Cardiac muscle cell (in vitro differentiated cells and primary cell): ENCODE results near the gene MCM3. TPM values are rescaled to one million over a fixed set of nuclear protein-coding genes. Genes with fewer than 3 reads are reported as not detected.
A peak's percentile ranks its signal among the peaks of the same experiment; 100 is the strongest.

Source experiments
- DNase-seq, 2 donors: peaks; one replicate each; pipeline versions ENCODE4 v3.0.0 to v3.0.0-alpha.2; 2010 to 2017; ENCODE audit warnings: low read depth in 1 of 2, low spot score in 1 of 2
- H3K27ac ChIP-seq: fragments of 200-600 bp; sonication (generic); 2 replicates; pipeline ENCODE4 v1.5.1; 2016
- H3K27me3 ChIP-seq: fragments of 200-600 bp; sonication (generic); 2 replicates; pipeline ENCODE4 v1.6.0; 2016; ENCODE audit warnings: control low read depth
- H3K36me3 ChIP-seq: fragments of 200-600 bp; sonication (generic); 2 replicates; pipeline ENCODE4 v1.5.1; 2016; ENCODE audit warnings: control low read depth
- H3K4me1 ChIP-seq: fragments of 200-600 bp; sonication (generic); 2 replicates; pipeline ENCODE4 v1.8.1; 2017; ENCODE audit warnings: low read depth, mild to moderate bottlenecking, mixed run types
- H3K4me3 ChIP-seq: fragments of 200-600 bp; sonication (generic); 2 replicates; pipeline ENCODE4 v1.5.1; 2016; ENCODE audit warnings: mild to moderate bottlenecking
- H3K9me3 ChIP-seq: fragments of 200-600 bp; sonication (generic); 2 replicates; pipeline ENCODE4 v1.5.1; 2017; ENCODE audit warnings: low read depth, mild to moderate bottlenecking, control low read depth
- CTCF ChIP-seq: IDR thresholded peaks from 2 replicates; pipeline ENCODE4 v1.5.1; 2012; ENCODE audit warnings: low read depth, mild to moderate bottlenecking, low read length
- polyA plus RNA-seq: library from polyadenylated mRNA; unstranded; fragments of >200 nt; fragmentation: Nextera tagmentation; extraction: Ambion mirVana; gene quantifications from 2 replicates; pipeline ENCODE4 v1.2.1, GENCODE V29; 2016
- total RNA-seq: library from RNA; depleted of rRNA; stranded (reverse); fragments of >200 nt; gene quantifications from 2 replicates; pipeline ENCODE4 v1.2.3, GENCODE V29; 2016

MCM3 gene
- total and polyA plus RNA-seq, 2 experiments from 2014 or later = 134 to 149 TPM

GRCh38 chr6:52276130-52276529 lies 8.4 kb downstream of the MCM3 start:
- DNase-seq = no peak

GRCh38 chr6:52271852-52272460 lies 12.6 kb downstream of the MCM3 start:
- TF ChIP-seq CTCF = no peak
- Histone ChIP-seq H3K4me3 (no peak overlapping the region), H3K27ac (no peak overlapping the region), H3K9me3 (no peaks in the 10 kb centered on the region), H3K36me3 (peaks cover 76% of the 10 kb centered on the region), H3K4me1 (no peaks in the 10 kb centered on the region), H3K27me3 (no peaks in the 10 kb centered on the region)
- peak in 1 of 2 donors; percentile 7 for DNase-seq

More at GRCh38 chr6:52276130-52276529, 8.4 kb downstream of the MCM3 start:
- peaks cover 74% of the 10 kb centered on the region for H3K36me3 ChIP-seq
- H3K4me1 ChIP-seq = no peaks in the 10 kb centered on the region
- no peaks in the 10 kb centered on the region for H3K9me3 ChIP-seq
- no peak overlapping the region for H3K4me3 ChIP-seq
- TF ChIP-seq CTCF = no peak
- no peaks in the 10 kb centered on the region for H3K27me3 ChIP-seq
- no peak overlapping the region for H3K27ac ChIP-seq

- no peak overlapping the region for H3K27ac ChIP-seq
- no peak overlapping the region for H3K4me3 ChIP-seq
- H3K4me1 ChIP-seq = peaks cover 9% of the 10 kb centered on the region
- H3K36me3 ChIP-seq = peaks cover 39% of the 10 kb centered on the region
- TF ChIP-seq CTCF = peak; percentile 97
- peak; percentile 66 to 72 for DNase-seq
- no peaks in the 10 kb centered on the region for H3K9me3 ChIP-seq
- no peaks in the 10 kb centered on the region for H3K27me3 ChIP-seq
These were observed 20.6 kb downstream of the MCM3 start for GRCh38 chr6:52263709-52264540.

- Histone ChIP-seq H3K27ac (no peak overlapping the region), H3K4me3 (no peak overlapping the region), H3K4me1 (peaks cover 9% of the 10 kb centered on the region), H3K9me3 (no peaks in the 10 kb centered on the region), H3K36me3 (peaks cover 27% of the 10 kb centered on the region), H3K27me3 (no peaks in the 10 kb centered on the region)
- TF ChIP-seq CTCF = no peak
- DNase-seq = no peak
These were observed 21.8 kb downstream of the MCM3 start for GRCh38 chr6:52262620-52263344.

GRCh38 chr6:52261229-52261628 lies 23.3 kb downstream of the MCM3 start:
- peaks cover 9% of the 10 kb centered on the region for H3K4me1 ChIP-seq
- no peak for TF ChIP-seq CTCF
- no peak overlapping the region for H3K4me3 ChIP-seq
- no peaks in the 10 kb centered on the region for H3K9me3 ChIP-seq
- H3K27ac ChIP-seq = no peak overlapping the region
- no peak for DNase-seq
- no peaks in the 10 kb centered on the region for H3K27me3 ChIP-seq
- H3K36me3 ChIP-seq = peaks cover 21% of the 10 kb centered on the region
